Retinal pigment epithelial cell (primary cell): ENCODE data around the gene ZNF311.
"Not testable (repeated sequence)": the region's sequence is repeated elsewhere in the genome, so short reads cannot be mapped to it uniquely, and the experiment has no call there.

ENCODE experiments used
- DNase-seq: peaks from one replicate; pipeline ENCODE4 v3.0.0-alpha.2; 2010; ENCODE audit warnings: low read depth
- H3K4me3 ChIP-seq: 2 replicates; pipeline ENCODE4 v1.5.1; 2011; ENCODE audit warnings: mild to moderate bottlenecking, low read length, control low read depth, moderate library complexity
- CTCF ChIP-seq: conservative IDR thresholded peaks from 2 replicates; pipeline ENCODE4 v1.5.1; 2011; ENCODE audit warnings: low read depth, low read length, control low read depth, inconsistent platforms

The ZNF311 gene

GRCh38 chr6:28978959-28979561 lies 26.1 kb downstream of the ZNF311 start:
- no peak for DNase-seq
- TF ChIP-seq CTCF, result no peak
- no peak overlapping the region for H3K4me3 ChIP-seq

GRCh38 chr6:28978133-28978491 lies 27.0 kb downstream of the ZNF311 start:
- no peak for DNase-seq
- no peak overlapping the region for H3K4me3 ChIP-seq
- no peak for TF ChIP-seq CTCF

GRCh38 chr6:28977341-28978132 lies 27.6 kb downstream of the ZNF311 start:
- no peak for DNase-seq
- no peak for TF ChIP-seq CTCF
- peak overlapping the region; percentile 32 for H3K4me3 ChIP-seq

- TF ChIP-seq CTCF, result no peak
- H3K4me3 ChIP-seq, result no peak overlapping the region
- DNase-seq, result no peak
These were observed 28.4 kb downstream of the ZNF311 start for GRCh38 chr6:28976677-28977076.

- no peak overlapping the region for H3K4me3 ChIP-seq
- TF ChIP-seq CTCF, result no peak
- no peak for DNase-seq
These were observed 30.6 kb downstream of the ZNF311 start for GRCh38 chr6:28974505-28974904.

GRCh38 chr6:28970056-28970455 lies 35.1 kb downstream of the ZNF311 start:
- not testable (repeated sequence) for H3K4me3 ChIP-seq, DNase-seq

GRCh38 chr6:28969129-28969528 lies 36.0 kb downstream of the ZNF311 start:
- no peak for TF ChIP-seq CTCF
- no peak for DNase-seq

More at GRCh38 chr6:28969129-28969528, 36.0 kb downstream of the ZNF311 start:
- no peak overlapping the region for H3K4me3 ChIP-seq
